IMR-90 (cell line): ENCODE measurements around the gene MPP4. TPM values are rescaled to one million over a fixed set of nuclear protein-coding genes. Genes with fewer than 3 reads are reported as not detected.

Experiments used
- ATAC-seq: fragments of 200-7000 bp; cut with Tn5 transposase; 2 replicates; pipeline ENCODE4 v1.9.1; 2020; ENCODE audit warnings: low read depth, mild to moderate bottlenecking, moderate library complexity
- BruUV-seq: library from RNA; stranded (reverse); fragments of 400-500 nt; replicated peaks from 2 replicates; lab custom pipeline; 2021; lab: Mats Ljungman, UMichigan
- CTCF ChIA-PET: fragments of 300-600 bp; formaldehyde crosslinking; extraction: SDS; loops from one replicate; lab custom pipeline; 2021; ENCODE audit warnings: antibody characterized with exemption; lab: Yijun Ruan, JAX
- POLR2A ChIA-PET: fragments of 300-600 bp; sonication (Branson Sonifier 250); formaldehyde crosslinking; loops from one replicate; lab custom pipeline; 2022; ENCODE audit warnings: antibody characterized with exemption; ENCODE audit not compliant: unreplicated experiment; lab: Charles Lee
- DNase-seq: peaks from one replicate; pipeline ENCODE4 v3.0.0; 2013
- H2AFZ ChIP-seq: replicated peaks from 2 replicates; pipeline ENCODE3; 2013; ENCODE audit warnings: low read length, mild to moderate bottlenecking; ENCODE audit not compliant: poor library complexity
- H2AK5ac ChIP-seq: 2 replicates; pipeline ENCODE4 v1.6.1; 2013; ENCODE audit warnings: low read depth, low read length, inconsistent platforms
- H2AK9ac ChIP-seq: replicated peaks from 2 replicates; pipeline ENCODE3; 2013; ENCODE audit warnings: mild to moderate bottlenecking, low read depth, low read length, moderate library complexity; ENCODE audit not compliant: poor library complexity
- H2BK120ac ChIP-seq: 2 replicates; pipeline ENCODE4 v1.6.1; 2013; ENCODE audit warnings: low read depth, low read length, inconsistent platforms
- H2BK15ac ChIP-seq: 3 replicates; pipeline ENCODE4 v1.6.1; 2013; ENCODE audit warnings: low read depth, low read length, inconsistent platforms
- H2BK20ac ChIP-seq: 2 replicates; pipeline ENCODE4 v1.6.1; 2013; ENCODE audit warnings: low read depth, mild to moderate bottlenecking, inconsistent platforms, low read length, moderate library complexity
- H2BK5ac ChIP-seq: 2 replicates; pipeline ENCODE4 v1.6.1; 2013; ENCODE audit warnings: mild to moderate bottlenecking, low read depth, low read length, inconsistent platforms; ENCODE audit not compliant: poor library complexity, severe bottlenecking
- H3K14ac ChIP-seq: replicated peaks from 2 replicates; pipeline ENCODE4 v1.6.1; 2013; ENCODE audit warnings: low read depth, low read length, inconsistent platforms
- H3K18ac ChIP-seq: 2 replicates; pipeline ENCODE4 v1.6.1; 2013; ENCODE audit warnings: low read depth, low read length, control low read depth
- H3K23ac ChIP-seq: 2 replicates; pipeline ENCODE4 v1.6.1; 2013; ENCODE audit warnings: low read depth, low read length, inconsistent platforms
- H3K27ac ChIP-seq: 2 replicates; pipeline ENCODE4 v1.5.1; 2013; ENCODE audit warnings: mild to moderate bottlenecking, control low read depth, low read length; ENCODE audit not compliant: insufficient read depth
- H3K27me3 ChIP-seq: 2 replicates; pipeline ENCODE4 v1.6.1; 2013; ENCODE audit warnings: low read length; ENCODE audit not compliant: control insufficient read depth, insufficient read depth
- H3K36me3 ChIP-seq: 2 replicates; pipeline ENCODE4 v1.6.1; 2013; ENCODE audit warnings: low read length, mixed read lengths; ENCODE audit not compliant: control insufficient read depth, insufficient read depth
- H3K4ac ChIP-seq: 2 replicates; pipeline ENCODE4 v1.6.1; 2013; ENCODE audit warnings: low read depth, low read length, inconsistent platforms
- H3K4me1 ChIP-seq: 2 replicates; pipeline ENCODE4 v1.6.1; 2013; ENCODE audit warnings: low read length, mixed read lengths; ENCODE audit not compliant: control insufficient read depth, insufficient read depth
- H3K4me2 ChIP-seq: 2 replicates; pipeline ENCODE4 v1.6.1; 2013; ENCODE audit warnings: low read depth, mild to moderate bottlenecking, control low read depth, low read length, moderate library complexity
- H3K4me3 ChIP-seq: 2 replicates; pipeline ENCODE4 v1.5.1; 2013; ENCODE audit warnings: low read depth, mild to moderate bottlenecking, control low read depth, low read length, moderate library complexity; ENCODE audit not compliant: insufficient read depth
- H3K56ac ChIP-seq: 2 replicates; pipeline ENCODE4 v1.6.1; 2013; ENCODE audit warnings: low read length, inconsistent platforms; ENCODE audit not compliant: insufficient read depth; ENCODE audit errors: extremely low read depth
- H3K79me1 ChIP-seq, 2 experiments: 2 replicates each; pipeline ENCODE4 v1.6.1; 2013; ENCODE audit warnings: low read length in 2 of 2, inconsistent platforms in 1 of 2, low read depth in 1 of 2
- H3K9ac ChIP-seq: 2 replicates; pipeline ENCODE4 v1.6.1; 2013; ENCODE audit warnings: low read depth, low read length, control low read depth
- H3K9me1 ChIP-seq: 2 replicates; pipeline ENCODE4 v1.6.1; 2013; ENCODE audit warnings: low read length, inconsistent platforms; ENCODE audit not compliant: insufficient read depth
- H3K9me3 ChIP-seq: 2 replicates; pipeline ENCODE4 v1.6.1; 2013; ENCODE audit warnings: low read length; ENCODE audit not compliant: control insufficient read depth, insufficient read depth
- H4K20me1 ChIP-seq: 2 replicates; pipeline ENCODE4 v1.6.1; 2013; ENCODE audit warnings: low read length, inconsistent platforms; ENCODE audit not compliant: insufficient read depth
- H4K5ac ChIP-seq: 2 replicates; pipeline ENCODE4 v1.6.1; 2013; ENCODE audit warnings: mild to moderate bottlenecking, low read depth, low read length, control low read depth
- H4K8ac ChIP-seq, 2 experiments: 2 replicates each; pipeline ENCODE4 v1.6.1; 2013; ENCODE audit warnings: low read depth in 2 of 2, low read length in 2 of 2, control low read depth in 1 of 2, inconsistent platforms in 1 of 2
- H4K91ac ChIP-seq: 2 replicates; pipeline ENCODE4 v1.6.1; 2013; ENCODE audit warnings: low read depth, low read length, inconsistent platforms; ENCODE audit not compliant: insufficient read depth
- BHLHE40 ChIP-seq: fragments of 150-350 bp; IDR thresholded peaks from 2 replicates; pipeline ENCODE4 v1.6.1; 2016; ENCODE audit warnings: mild to moderate bottlenecking, low read depth, low read length
- CEBPB ChIP-seq: IDR thresholded peaks from 2 replicates; pipeline ENCODE4 v1.6.1; 2012; ENCODE audit warnings: low read depth, low read length, improper control_type of control experiment
- ELK1 ChIP-seq: fragments of 150-350 bp; IDR thresholded peaks from 2 replicates; pipeline ENCODE4 v1.6.1; 2016; ENCODE audit warnings: low read depth, mild to moderate bottlenecking, low read length, moderate library complexity, borderline replicate concordance
- MAFK ChIP-seq: IDR thresholded peaks from 2 replicates; pipeline ENCODE4 v1.6.1; 2012; ENCODE audit warnings: low read depth, low read length, improper control_type of control experiment
- MAZ ChIP-seq: IDR thresholded peaks from 2 replicates; pipeline ENCODE4 v1.6.1; 2012; ENCODE audit warnings: low read depth, mild to moderate bottlenecking, low read length, improper control_type of control experiment, moderate library complexity, borderline replicate concordance
- MXI1 ChIP-seq: IDR thresholded peaks from 2 replicates; pipeline ENCODE4 v1.6.1; 2012; ENCODE audit warnings: low read depth, mild to moderate bottlenecking, low read length, moderate library complexity, borderline replicate concordance
- POLR2A ChIP-seq: IDR thresholded peaks from 2 replicates; pipeline ENCODE4 v1.6.1; 2012; ENCODE audit warnings: mild to moderate bottlenecking, low read depth, low read length
- RAD21 ChIP-seq: IDR thresholded peaks from 2 replicates; pipeline ENCODE4 v1.6.1; 2012; ENCODE audit warnings: low read length, improper control_type of control experiment
- RCOR1 ChIP-seq: IDR thresholded peaks from 2 replicates; pipeline ENCODE4 v1.6.1; 2012; ENCODE audit warnings: mild to moderate bottlenecking, low read length, improper control_type of control experiment; ENCODE audit not compliant: insufficient replicate concordance
- RFX5 ChIP-seq: IDR thresholded peaks from 2 replicates; pipeline ENCODE4 v1.8.0; 2012; ENCODE audit warnings: low read depth, mild to moderate bottlenecking, low read length, moderate library complexity
- SMC3 ChIP-seq: fragments of 150-350 bp; IDR thresholded peaks from 2 replicates; pipeline ENCODE4 v1.6.1; 2016; ENCODE audit warnings: low read depth, mild to moderate bottlenecking, antibody characterized with exemption, low read length, moderate library complexity
- USF2 ChIP-seq: fragments of 150-350 bp; IDR thresholded peaks from 2 replicates; pipeline ENCODE4 v1.6.1; 2017; ENCODE audit warnings: mild to moderate bottlenecking, antibody characterized with exemption, low read length, low read depth
- WGBS, 2 experiments: methylation state at CpG; one replicate each; pipeline versions ENCODE4 v1.1.5 to v1.1.7; 2013; ENCODE audit warnings: missing lambda C conversion rate in 2 of 2; ENCODE audit not compliant: insufficient read length in 1 of 2; ENCODE audit errors: extremely low coverage in 2 of 2; 5-methylcytosine and 5-hydroxymethylcytosine counted together
- dilution Hi-C: fragments of 300-500 bp; cut with HindIII; formaldehyde crosslinking; loops from one replicate; pipeline ENCODE4 v1.14.3; 2018; ENCODE audit warnings: low sequenced_read_pairs; ENCODE audit not compliant: unreplicated experiment
- in situ Hi-C: fragments of 300-500 bp; cut with MboI; formaldehyde crosslinking; loops from 3 replicates; pipeline ENCODE4 v1.14.3; 2019; ENCODE audit warnings: low sequenced_read_pairs, inconsistent platforms, mixed read lengths
- intact Hi-C: fragments of 100-400 bp; cut with micrococcal nuclease; formaldehyde crosslinking; loops from 2 replicates; pipeline ENCODE4 v1.10.0; 2022
- polyA plus RNA-seq, 3 experiments: library from polyadenylated mRNA; depleted of rRNA; stranded (reverse); fragments of >200 nt; gene quantifications; 2 replicates each; pipeline ENCODE4 v1.2.3, GENCODE V29; 2012; ENCODE audit warnings: low replicate concordance in 1 of 3
- total RNA-seq: library from RNA; depleted of rRNA; stranded (reverse); fragments of >200 nt; gene quantifications from 2 replicates; pipeline ENCODE4 v1.2.3, GENCODE V29; 2012

The MPP4 gene
- total and polyA plus RNA-seq, 2 of the 4 experiments (the other 2 are of a cell fraction), result 11.8 to 14.9 TPM

- POLR2A ChIA-PET, result no interaction called here
- ATAC-seq (no peak), DNase-seq (no peak)
- Histone ChIP-seq H3K4me2 (no peak overlapping the region), H3K18ac (no peak overlapping the region), H3K9me1 (peaks cover 5% of the 10 kb centered on the region; the same call in 1 of the 2 replicates), H4K8ac (no peak overlapping the region), H4K5ac (no peak overlapping the region), H2BK5ac (no peak overlapping the region), H3K4me3 (no peak overlapping the region), H2AFZ (no peak overlapping the region), H2BK120ac (no peak overlapping the region), H4K20me1 (no peaks in the 10 kb centered on the region), H3K27me3 (no peaks in the 10 kb centered on the region), H3K14ac (no peak overlapping the region), H3K36me3 (no peaks in the 10 kb centered on the region), H2BK15ac (no peak overlapping the region), H3K56ac (no peak overlapping the region), H4K91ac (no peak overlapping the region), H3K4ac (no peak overlapping the region), H2BK20ac (no peak overlapping the region), H3K23ac (no peak overlapping the region), H2AK9ac (no peak overlapping the region), H3K9ac (no peak overlapping the region), H3K27ac (no peak overlapping the region), H3K9me3 (no peaks in the 10 kb centered on the region), H2AK5ac (no peak overlapping the region), H3K79me1 (no peaks in the 10 kb centered on the region), H3K4me1 (no peaks in the 10 kb centered on the region)
- TF ChIP-seq MAFK (no peak), SMC3 (no peak), POLR2A (no peak), MAZ (no peak), CEBPB (no peak), MXI1 (no peak), RCOR1 (no peak), USF2 (no peak), ELK1 (no peak), BHLHE40 (no peak), RAD21 (no peak), RFX5 (no peak)
- in situ Hi-C loops (no loop called here), dilution Hi-C loops (no loop called here), intact Hi-C loops (no loop called here)
- BruUV-seq, result no TSS peak
- 70% methylated on average over 4 of the region's 8 CpGs; no CpG with 5 or more reads in 1 of the 2 experiments for WGBS, 2 experiments
- CTCF ChIA-PET, result no interaction called here
These were observed 34.1 kb downstream of the MPP4 start for GRCh38 chr2:201664334-201664733.
